Gastrocnemius medialis (tissue), 4 donors: ENCODE data around the gene AIFM3.

Experiments used
- CTCF ChIP-seq, 5 experiments: fragments of 450-650 bp in 3 of 5; fragments of 200-600 bp in 2 of 5; sonication (generic) in 2 of 5; IDR thresholded peaks in 4 of 5; conservative IDR thresholded peaks in 1 of 5; 1 replicate in 4 of 5; 2 replicates in 1 of 5; pipeline ENCODE4 v1.5.1; 2016 to 2019; ENCODE audit warnings: antibody characterized with exemption in 5 of 5, mild to moderate bottlenecking in 3 of 5, moderate library complexity in 3 of 5
- POLR2A ChIP-seq, 2 donors: fragments of 450-650 bp; IDR thresholded peaks; one replicate each; pipeline ENCODE4 v1.6.1; 2017; ENCODE audit warnings: antibody characterized with exemption in 2 of 2, mild to moderate bottlenecking in 2 of 2, moderate library complexity in 2 of 2

- TF ChIP-seq CTCF (IDR thresholded peaks at IDR 0.05 in 4 of 5, conservative IDR thresholded peaks at IDR 0.05 in 1 of 5), result no peak
- no peak for TF ChIP-seq POLR2A (IDR thresholded peaks at IDR 0.05)
Observed at GRCh38 chr22:21000987-21001600, 34.0 kb downstream of the AIFM3 start.
